Measurements from ENCODE around the gene MISFA. TPM values are rescaled to one million over a fixed set of nuclear protein-coding genes. Genes with fewer than 3 reads are reported as not detected.
"Not testable (repeated sequence)": the region's sequence is repeated elsewhere in the genome, so short reads cannot be mapped to it uniquely, and the experiment has no call there.

MISFA gene
- total RNA-seq, 1 experiment from 2014 or later, result 3.7 TPM

GRCh38 chr11:18590571-18590970 lies 9.0 kb upstream of the MISFA start:
- no peak overlapping the region for H2BK12ac ChIP-seq (ENCODE audit: insufficient read length, low read depth, low read length)
- no peaks in the 10 kb centered on the region for H3K27me3 Mint-ChIP-seq (ENCODE audit: low read depth)
- H2BK120ac ChIP-seq (ENCODE audit: low read depth, low read length, poor library complexity, severe bottlenecking), result no peak overlapping the region
- no peak for DNase-seq
- no peak overlapping the region for H4K8ac ChIP-seq (replicated peaks; ENCODE audit: insufficient read length, low read depth, low read length)
- no peak overlapping the region for H2BK15ac ChIP-seq (ENCODE audit: low read depth, low read length)
- H3K4ac ChIP-seq (ENCODE audit: low read depth, low read length), result no peak overlapping the region
- no peak overlapping the region for H4K91ac ChIP-seq (ENCODE audit: insufficient read length, low read depth, low read length)
- peaks cover 18% of the 10 kb centered on the region for H3K23me2 ChIP-seq (ENCODE audit: insufficient read length, low read depth, low read length, poor library complexity, severe bottlenecking)
- H3K36me3 Mint-ChIP-seq (ENCODE audit: insufficient read depth in 1 of 3, low read depth in 3 of 3), result peaks cover 0 to 7% (median 6%) of the 10 kb centered on the region in 3 experiments; a peak in 4 of 7 replicates
- no peak overlapping the region for H3K27ac Mint-ChIP-seq
- peak overlapping the region; percentile 99 for H3K4me2 ChIP-seq (ENCODE audit: insufficient read depth, insufficient read length, low read length)
- no peak overlapping the region for H3K23ac ChIP-seq (ENCODE audit: insufficient read length, low read depth, low read length)
- no peak overlapping the region for H2AK5ac ChIP-seq (ENCODE audit: insufficient read length, low read length)
- WGBS (ENCODE audit: extremely low coverage, insufficient read length, low lambda C conversion rate), result no CpG with 5 or more reads among the region's 2 CpGs
- H3K4me1 Mint-ChIP-seq, result no peaks in the 10 kb centered on the region; a peak in 3 of 4 replicates
- no peaks in the 10 kb centered on the region for H3K9me3 ChIP-seq (ENCODE audit: control insufficient read depth, low read depth, low read length)
- H3K4me3 Mint-ChIP-seq, result peak overlapping the region in 1 of 2 experiments; percentile 44; a peak in 1 of 5 replicates
- no peak overlapping the region for H4K5ac ChIP-seq (ENCODE audit: insufficient read length, low read depth, low read length)
- no peaks in the 10 kb centered on the region for H4K20me1 ChIP-seq (ENCODE audit: control insufficient read depth, insufficient read depth, insufficient read length)
- H3K18ac ChIP-seq (ENCODE audit: insufficient read length, low read depth, low read length), result no peak overlapping the region
- H3K4me1 ChIP-seq (ENCODE audit: insufficient read depth, low read length), result no peaks in the 10 kb centered on the region
- no peak overlapping the region for H2AFZ ChIP-seq (ENCODE audit: low read length)
- H2BK5ac ChIP-seq (ENCODE audit: insufficient read length, low read length), result no peak overlapping the region
- no peak overlapping the region for H3K27ac ChIP-seq (ENCODE audit: insufficient read length, low read depth, low read length)
- peaks cover 11% of the 10 kb centered on the region for H3K79me1 ChIP-seq (ENCODE audit: insufficient read depth, low read depth, low read length, poor library complexity, severe bottlenecking)
- no peak for TF ChIP-seq CTCF (conservative IDR thresholded peaks at IDR 0.05)
- no peak overlapping the region for H2BK20ac ChIP-seq (ENCODE audit: low read depth, low read length, poor library complexity, severe bottlenecking)
- H3K9me3 Mint-ChIP-seq, result no peaks in the 10 kb centered on the region
- no peak overlapping the region for H3K14ac ChIP-seq (ENCODE audit: insufficient read depth, low read length)
- H3K9ac ChIP-seq (ENCODE audit: extremely low read depth, insufficient read length, low read length), result peak overlapping the region; percentile 1
- H3K27me3 ChIP-seq (ENCODE audit: insufficient read depth, low read length), result no peaks in the 10 kb centered on the region
- no peak overlapping the region for H3K56ac ChIP-seq (ENCODE audit: insufficient read length, low read depth, low read length)
- peaks cover 5% of the 10 kb centered on the region; the same call in 1 of the 2 replicates for H3K79me2 ChIP-seq (ENCODE audit: insufficient read depth, low read length)
- no peak overlapping the region for H3T11ph ChIP-seq (ENCODE audit: low read length)

DNA sequence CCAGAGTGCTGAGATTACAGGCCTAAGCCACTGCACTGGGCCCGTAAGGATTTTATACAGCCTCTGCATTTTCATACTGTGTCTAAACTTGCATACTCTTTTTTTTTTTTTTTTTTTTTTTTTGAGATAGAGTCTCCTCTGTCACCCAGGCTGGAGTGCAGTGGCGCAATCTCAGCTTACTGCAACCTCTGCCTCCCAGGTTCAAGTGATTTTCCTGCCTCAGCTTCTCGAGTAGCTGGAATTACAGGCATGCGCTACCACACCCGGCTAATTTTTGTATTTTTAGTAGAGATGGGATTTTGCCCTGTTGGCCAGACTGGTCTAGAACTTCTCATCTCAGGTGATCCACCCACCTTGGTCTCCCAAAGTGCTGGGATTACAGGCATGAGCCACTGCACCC lies 5.5 kb upstream of the MISFA start:
- not testable (repeated sequence) for H3K14ac ChIP-seq (ENCODE audit: insufficient read depth, low read length); H3K9me3 Mint-ChIP-seq; H3T11ph ChIP-seq (ENCODE audit: low read length); H2BK20ac ChIP-seq (ENCODE audit: low read depth, low read length, poor library complexity, severe bottlenecking); H3K27ac ChIP-seq (ENCODE audit: insufficient read length, low read depth, low read length); H2AK5ac ChIP-seq (ENCODE audit: insufficient read length, low read length); H3K27ac Mint-ChIP-seq; H3K4me2 ChIP-seq (ENCODE audit: insufficient read depth, insufficient read length, low read length); H4K8ac ChIP-seq (replicated peaks; ENCODE audit: insufficient read length, low read depth, low read length); H3K56ac ChIP-seq (ENCODE audit: insufficient read length, low read depth, low read length); H3K9ac ChIP-seq (ENCODE audit: extremely low read depth, insufficient read length, low read length); H2BK15ac ChIP-seq (ENCODE audit: low read depth, low read length); H3K9me3 ChIP-seq (ENCODE audit: control insufficient read depth, low read depth, low read length); H3K4ac ChIP-seq (ENCODE audit: low read depth, low read length); H2AFZ ChIP-seq (ENCODE audit: low read length); H3K4me1 Mint-ChIP-seq; H3K18ac ChIP-seq (ENCODE audit: insufficient read length, low read depth, low read length); H3K4me1 ChIP-seq (ENCODE audit: insufficient read depth, low read length); H3K4me3 Mint-ChIP-seq; H3K79me2 ChIP-seq (ENCODE audit: insufficient read depth, low read length); H3K27me3 Mint-ChIP-seq (ENCODE audit: low read depth); H3K27me3 ChIP-seq (ENCODE audit: insufficient read depth, low read length); H4K5ac ChIP-seq (ENCODE audit: insufficient read length, low read depth, low read length); H4K20me1 ChIP-seq (ENCODE audit: control insufficient read depth, insufficient read depth, insufficient read length); DNase-seq; H2BK12ac ChIP-seq (ENCODE audit: insufficient read length, low read depth, low read length); H4K91ac ChIP-seq (ENCODE audit: insufficient read length, low read depth, low read length); H3K23ac ChIP-seq (ENCODE audit: insufficient read length, low read depth, low read length); H2BK120ac ChIP-seq (ENCODE audit: low read depth, low read length, poor library complexity, severe bottlenecking); H2BK5ac ChIP-seq (ENCODE audit: insufficient read length, low read length)
- H3K23me2 ChIP-seq (ENCODE audit: insufficient read length, low read depth, low read length, poor library complexity, severe bottlenecking), result peaks cover 11% of the 10 kb centered on the region
- H3K79me1 ChIP-seq (ENCODE audit: insufficient read depth, low read depth, low read length, poor library complexity, severe bottlenecking), result peaks cover 11% of the 10 kb centered on the region
- H3K36me3 Mint-ChIP-seq (ENCODE audit: insufficient read depth in 1 of 3, low read depth in 3 of 3), result peaks cover 7 to 21% (median 20%) of the 10 kb centered on the region in 3 experiments; a peak in 6 of 7 replicates
- WGBS (ENCODE audit: extremely low coverage, insufficient read length, low lambda C conversion rate), result no CpG with 5 or more reads among the region's 5 CpGs

All from H9 (cell line).